Stimulated activated CD4-positive, alpha-beta T cell treated with anti-CD3 and anti-CD28 coated beads, Interleukin-4, amount 100 ng/mL, for 48 hours (primary cell): ENCODE data around the gene SLC1A4.

ENCODE experiments used
- DNase-seq, 2 donors: peaks; one replicate each; pipeline ENCODE4 v3.0.0-alpha.2; 2020; ENCODE audit warnings: low read depth in 2 of 2

Gene SLC1A4

DNA sequence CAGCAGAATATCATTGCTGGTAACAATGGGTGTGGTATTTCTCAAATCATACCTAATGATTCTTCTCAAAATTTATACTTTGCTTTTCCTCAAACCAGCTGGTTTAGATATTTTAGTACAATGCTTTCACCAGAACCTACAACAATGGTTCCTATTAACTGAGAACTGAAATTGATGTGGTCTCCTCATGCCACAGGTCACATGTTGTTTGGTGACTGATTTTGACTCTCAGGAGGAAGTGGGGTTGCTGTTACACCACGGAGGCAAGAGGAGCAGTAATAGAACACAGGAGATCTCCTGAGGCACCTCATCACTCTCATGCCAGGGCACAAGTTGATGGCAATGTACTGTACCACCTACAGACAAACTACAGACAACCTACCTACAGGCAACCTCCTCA, 64.0 kb downstream of the SLC1A4 start:
- no peak for DNase-seq

DNA sequence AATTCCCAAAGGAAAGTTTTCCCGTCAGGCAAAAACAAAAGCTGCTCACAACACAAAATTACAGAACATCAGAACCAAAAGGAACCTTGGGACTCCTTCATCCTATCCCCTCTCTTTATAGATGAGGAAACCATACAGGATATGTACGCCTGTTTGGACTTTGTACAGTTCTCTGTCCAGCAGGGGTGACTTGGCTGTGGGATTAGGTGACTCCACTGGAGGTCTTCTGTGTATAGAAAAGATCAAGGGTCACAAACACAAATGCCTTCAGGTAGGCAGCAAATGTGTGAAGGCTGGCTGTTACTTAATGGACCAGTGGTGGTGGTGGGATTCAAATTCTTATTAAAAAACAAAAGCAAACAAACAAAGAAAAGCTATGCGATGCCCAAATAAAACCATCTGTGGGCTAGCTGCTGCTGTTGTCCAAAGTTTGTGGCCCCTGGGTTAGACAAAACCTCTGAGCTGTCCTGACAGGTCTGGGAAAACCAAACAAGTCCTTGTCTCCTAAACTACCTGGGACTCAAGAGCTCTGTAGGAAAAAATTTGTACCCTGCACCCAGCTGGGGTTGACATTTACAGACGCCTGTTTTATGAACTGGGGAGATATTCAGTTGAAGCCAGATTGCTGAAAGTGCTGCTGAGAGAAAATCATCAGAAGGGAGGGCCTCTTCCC, 65.7 kb downstream of the SLC1A4 start:
- no peak for DNase-seq

DNA sequence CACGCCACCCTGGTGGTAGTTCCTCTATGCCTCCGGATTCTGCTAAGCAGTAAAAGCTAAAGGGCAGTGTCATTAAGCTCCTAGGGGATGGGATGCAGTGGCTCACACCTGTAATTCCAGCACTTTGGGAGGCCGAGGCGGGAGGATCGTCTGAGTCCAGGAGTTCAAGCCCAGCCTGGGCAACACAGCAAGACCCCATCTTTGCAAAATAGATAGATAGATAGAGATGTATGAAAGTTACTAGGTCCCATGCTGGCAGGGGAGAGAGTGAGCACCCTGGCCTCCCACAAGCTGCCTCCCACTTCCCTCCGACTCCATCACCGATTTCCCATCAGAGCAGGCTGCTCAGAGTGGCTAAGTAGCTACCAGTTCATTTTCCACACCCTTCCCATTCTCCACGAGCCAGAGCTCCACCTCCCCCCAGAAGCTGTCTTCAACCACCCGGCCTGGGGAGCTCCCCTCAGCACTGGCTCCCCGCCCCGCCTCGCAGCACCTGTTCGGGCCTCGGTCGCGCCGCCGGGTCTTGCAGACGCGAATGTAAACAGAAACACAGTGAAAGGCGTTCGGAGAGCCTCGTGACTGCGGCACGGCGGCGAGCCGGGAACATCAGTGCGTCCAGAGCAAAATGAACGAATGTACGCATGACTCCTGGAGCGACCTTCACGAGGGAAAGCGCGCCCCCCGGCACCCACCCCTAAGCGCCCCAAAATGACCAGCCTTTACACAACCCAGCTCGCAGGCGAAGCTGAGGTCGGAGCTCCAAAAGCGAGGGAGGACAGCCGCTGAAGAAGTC, 66.4 kb downstream of the SLC1A4 start:
- DNase-seq, result peak in 1 of 2 donors; percentile 40

DNA sequence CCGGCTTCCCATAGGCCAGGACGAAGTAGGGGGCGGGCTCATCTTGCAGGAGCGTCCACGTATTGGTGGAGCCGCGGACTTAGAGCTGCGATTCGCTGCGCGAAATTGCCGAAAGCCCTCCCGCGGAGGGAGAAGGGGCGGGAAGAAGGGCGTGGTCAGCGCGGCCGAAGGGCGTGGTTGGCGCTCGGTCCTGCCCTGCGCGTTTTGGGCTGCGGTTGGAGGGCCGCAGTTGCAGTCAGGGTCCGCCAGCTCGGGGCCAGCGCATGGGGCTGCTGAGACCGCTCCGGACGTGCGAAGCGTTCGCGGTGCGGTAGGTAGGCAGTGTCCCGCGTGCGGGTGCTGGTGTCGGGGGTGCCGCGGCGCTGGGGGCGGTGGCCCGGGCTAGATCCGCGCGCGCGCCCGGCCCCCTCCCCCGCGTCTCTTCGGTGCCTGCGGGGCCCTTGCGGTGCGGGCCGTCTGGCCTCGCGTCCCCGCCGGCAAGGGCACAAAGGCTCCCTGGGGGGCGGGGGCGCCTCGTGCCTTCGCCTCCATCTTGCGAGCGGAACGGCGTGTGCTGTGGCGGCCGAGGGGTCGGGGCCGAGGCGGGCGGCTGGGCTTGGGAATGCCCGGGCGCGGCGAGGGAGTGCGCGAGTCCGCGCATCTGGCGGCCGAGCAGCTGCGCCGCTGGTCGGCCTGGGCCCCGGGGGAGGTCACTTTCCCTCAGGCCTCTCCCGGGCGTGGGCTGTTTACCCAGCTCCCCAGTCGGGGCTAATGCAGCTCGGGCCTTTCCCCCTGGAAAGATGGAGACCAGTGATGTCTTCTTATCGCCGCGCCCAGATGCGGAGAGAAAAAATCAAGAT, 67.2 kb downstream of the SLC1A4 start, which contains the start of gene CEP68:
CEP68 (plus strand) TSS at position 202 of the 839 bp plus-strand sequence. CDS start 13,029 bp downstream, outside the sequence.
- peak; percentile 92 to 95 for DNase-seq

DNA sequence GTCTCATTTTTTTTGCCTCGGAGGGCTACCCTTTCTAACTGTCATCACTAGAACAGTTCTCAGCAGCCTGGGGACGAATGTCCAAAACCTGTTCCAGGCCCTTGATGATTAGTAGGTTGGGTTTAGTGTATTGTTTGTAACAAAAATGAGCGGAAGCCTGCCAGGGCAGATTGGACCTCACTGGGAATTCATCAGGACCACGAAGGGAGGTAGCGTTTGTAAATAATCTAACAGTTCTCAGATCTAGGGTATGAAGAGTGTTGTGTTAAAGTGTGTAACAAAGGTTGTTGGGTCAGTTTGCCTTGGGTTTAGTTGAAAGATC, 67.8 kb downstream of the SLC1A4 start:
- DNase-seq, result no peak

DNA sequence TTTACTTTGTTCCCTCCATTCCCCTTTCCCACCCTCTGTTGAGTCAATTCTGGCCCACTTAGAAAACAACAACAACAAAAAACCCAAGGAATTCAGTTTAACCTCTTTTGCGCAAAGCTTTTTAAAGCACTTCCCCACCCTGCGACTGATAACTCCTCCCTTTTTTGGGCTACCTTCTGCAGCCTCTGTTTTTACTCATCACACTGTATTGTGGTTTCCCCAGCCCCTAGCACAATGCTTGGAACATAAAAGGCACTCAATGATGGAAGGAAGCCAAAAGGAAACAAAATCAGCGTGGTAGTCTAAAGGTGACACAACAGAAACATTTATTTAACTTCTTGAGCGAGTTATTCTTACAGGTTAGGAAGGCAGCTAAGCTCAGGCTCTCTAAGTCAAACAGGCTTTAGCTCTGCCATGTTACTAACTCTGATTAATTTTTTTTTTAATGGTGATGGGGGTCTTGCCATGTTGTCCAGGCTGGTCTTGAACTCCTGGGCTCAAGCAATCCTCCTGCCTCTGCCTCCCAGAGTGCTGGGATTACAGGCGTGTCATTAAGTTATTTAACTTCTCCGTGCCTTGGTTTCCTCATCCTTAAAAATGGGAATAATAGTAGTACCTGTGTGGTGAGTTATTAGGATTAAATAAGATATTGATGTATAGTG, 68.3 kb downstream of the SLC1A4 start:
- DNase-seq, result peak in 1 of 2 donors; percentile 34

DNA sequence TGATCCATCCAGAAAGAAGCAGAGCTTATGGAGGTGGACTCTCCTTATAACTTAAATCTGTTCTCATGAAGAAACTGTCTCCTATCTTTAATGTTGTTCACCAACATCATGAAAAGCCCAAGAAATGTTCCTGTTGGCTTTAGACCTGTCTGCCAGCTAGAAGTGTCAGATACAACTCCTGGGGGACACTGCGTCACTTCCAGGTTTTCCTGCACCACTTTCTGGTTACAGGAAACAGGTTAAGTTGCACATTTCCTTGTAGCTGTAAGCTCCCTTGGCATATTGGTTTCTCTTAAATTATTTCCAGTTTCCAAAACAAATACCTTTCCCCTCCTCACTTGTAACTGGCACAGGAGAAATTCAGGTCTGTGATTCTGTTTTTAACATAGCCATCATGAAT, 69.9 kb downstream of the SLC1A4 start:
- no peak for DNase-seq

DNA sequence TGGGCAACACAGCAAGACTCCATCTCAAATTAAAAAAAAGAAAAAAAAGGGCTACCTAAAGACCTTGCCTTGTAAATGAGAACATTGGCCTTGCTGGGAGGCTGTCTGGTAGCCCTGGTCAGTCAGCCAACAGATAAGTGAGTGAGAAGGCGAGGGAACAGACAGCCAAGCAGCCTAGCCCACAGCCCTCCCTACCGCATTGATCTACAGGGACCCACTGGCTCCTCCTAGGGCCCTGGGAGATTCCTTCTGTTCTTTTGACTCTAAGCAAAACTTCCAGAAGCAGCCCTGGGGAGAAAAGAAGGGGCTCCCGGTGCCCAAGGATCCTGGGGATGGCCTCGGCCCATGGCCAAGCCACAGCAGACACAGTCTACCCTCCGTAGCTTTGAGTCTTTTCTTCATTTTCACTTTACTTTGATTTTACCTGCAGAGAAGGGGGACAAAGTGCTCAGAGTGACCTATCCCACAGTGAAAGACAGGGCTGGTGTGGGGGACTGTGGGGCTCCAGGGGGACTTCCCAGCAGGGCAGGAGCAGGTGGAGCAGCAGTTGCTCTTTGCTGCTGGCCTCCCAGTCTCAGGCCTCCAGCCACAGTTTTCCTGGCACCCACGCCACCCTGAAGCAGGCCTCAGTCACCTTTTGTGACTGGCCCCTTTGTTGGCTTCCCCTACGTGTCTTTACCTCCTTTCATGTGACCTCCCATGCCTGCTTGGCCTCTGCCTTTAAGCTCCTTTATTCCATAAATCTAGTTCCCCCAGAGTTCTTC, 72.1 kb downstream of the SLC1A4 start:
- DNase-seq, result no peak

DNA sequence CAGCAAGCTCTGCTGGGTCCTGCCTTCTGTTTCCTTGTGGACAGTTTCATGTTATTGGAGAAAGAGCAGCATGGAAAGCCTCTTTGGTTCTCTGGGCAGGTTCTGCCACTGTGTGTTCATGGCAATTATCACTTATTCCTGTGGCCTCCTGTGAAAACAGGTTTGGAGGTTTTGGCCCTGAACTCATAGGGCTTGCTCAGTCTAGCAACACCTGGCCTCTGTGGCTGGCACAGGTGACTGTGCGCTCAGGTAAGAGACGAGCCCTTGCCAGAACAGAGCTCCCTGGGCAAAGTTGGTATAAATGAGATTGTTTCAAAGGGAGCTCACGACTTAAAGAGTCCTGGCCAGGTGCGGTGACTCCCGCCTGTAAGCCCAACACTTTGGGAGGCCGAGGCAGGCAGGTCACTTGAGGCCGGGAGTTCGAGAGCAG, 72.7 kb downstream of the SLC1A4 start:
- no peak for DNase-seq

DNA sequence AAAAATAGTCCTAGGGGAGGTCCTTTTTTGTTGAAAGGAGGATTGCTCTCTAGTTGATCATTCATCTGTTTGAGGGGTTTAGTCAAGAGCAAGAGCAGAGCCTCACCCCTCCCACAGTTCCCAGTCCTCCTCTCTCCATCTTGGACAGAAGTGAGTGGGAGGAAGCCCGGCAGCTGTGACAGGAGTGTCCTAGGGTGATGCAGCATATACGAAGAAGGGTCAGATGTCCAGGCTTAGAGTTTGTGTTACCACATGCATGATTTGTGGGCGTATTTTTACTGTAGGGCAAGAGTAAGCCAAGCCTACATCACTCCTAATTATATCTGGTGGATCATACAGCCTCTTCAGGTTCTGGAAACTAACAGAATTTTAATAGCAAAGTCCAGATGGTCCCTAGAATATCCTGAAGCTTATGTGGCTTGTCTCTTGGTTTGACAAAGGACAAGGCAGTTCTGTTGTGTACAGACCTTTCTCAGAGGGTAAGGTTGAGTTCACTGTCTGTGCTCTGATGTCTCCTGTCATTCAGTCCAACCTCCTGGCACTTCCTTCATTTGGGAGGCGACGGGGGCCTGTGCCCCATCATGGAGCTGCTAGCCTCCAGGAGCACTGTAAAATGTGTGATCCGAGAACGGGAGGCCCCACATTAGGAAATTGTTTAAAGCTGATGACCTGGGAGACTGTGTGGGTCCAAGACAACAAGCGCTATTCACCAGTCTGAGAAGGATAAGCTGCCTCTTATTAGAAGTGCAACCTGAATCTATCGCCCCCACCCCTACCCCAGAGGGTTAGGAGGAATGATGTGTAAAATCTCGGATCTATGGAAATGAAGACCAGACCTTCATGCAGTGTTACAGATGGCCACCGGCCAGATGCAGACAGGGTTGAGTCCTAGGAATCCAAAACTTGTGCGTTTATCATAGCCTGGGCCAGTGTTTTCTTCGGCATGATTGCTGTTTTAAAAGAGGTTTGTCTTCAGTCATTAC, 73.9 kb downstream of the SLC1A4 start:
- DNase-seq, result no peak

DNA sequence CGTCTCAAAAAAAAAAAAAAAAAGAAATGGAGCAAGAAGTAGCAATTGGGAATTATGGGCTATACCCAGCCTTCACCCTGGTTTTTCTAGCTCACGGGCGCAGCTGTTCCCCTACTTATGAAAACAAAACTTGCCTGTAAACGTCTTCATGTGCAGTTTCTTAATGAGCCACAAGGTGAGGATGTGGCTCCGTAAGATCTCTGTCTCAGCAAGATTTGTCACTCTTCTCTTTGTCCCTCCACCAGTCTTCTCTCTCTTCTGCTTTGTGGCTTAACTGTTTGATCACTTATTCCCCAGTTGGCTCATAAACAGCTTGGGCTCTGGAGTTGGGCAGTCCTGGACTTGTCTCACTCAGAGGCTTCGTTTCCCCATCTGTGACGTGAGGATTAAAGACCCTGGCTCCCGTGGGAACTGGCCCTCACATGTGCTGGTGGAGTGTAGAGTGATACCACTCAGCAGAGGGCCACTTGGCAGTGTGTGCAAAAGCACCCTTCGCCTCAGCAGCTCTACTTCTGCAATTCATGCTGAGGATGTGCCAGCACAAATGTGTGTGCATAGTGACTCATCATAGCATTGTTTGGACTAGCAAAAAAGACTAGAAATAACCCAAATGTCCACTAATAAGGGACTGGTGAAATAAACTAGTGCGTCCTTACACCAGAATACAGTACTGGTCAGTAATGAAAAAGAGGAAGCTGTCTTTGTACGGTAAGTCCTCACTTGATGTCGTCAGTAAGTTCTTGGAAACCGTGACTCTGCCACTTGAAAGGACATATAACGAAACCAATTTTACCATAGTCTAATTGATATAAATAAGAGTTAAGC, 75.7 kb downstream of the SLC1A4 start:
- peak in 1 of 2 donors; percentile 23 for DNase-seq

DNA sequence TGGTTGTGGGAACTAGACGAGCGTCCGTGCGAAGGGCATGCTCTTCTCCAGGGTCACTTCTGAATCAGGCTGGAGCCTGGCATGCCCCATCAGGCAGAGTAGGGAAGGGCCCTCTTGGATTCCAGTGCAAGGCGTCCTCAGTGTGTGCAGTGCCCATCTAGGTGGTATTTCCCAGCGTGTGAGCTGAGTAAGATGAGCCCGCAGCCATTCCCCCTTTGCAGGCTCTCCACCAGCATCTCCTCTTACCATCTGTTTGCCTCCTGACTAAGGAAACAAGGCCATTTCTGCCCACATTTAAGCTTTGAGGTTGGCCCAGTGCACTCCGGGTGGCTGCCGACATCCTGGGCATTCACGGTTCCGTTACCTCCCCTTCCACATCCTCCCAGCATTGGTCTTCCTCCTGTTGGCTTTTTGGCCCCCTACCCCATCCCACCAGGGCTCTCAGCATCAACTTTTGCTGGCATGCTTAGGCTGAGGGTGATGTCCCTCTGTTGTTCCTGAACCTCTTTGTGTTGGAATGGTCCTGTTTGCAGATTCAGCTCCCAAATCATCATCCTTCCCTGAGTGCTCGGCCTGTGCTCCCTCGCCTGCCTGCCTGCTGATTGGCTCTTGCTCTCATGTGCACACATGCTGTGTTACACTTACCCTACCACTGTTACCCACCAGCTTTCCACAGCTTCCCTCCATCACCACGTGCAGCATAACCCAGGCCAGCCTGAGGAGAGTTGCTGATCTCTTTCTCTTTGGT, 78.8 kb downstream of the SLC1A4 start:
- DNase-seq, result no peak

DNA sequence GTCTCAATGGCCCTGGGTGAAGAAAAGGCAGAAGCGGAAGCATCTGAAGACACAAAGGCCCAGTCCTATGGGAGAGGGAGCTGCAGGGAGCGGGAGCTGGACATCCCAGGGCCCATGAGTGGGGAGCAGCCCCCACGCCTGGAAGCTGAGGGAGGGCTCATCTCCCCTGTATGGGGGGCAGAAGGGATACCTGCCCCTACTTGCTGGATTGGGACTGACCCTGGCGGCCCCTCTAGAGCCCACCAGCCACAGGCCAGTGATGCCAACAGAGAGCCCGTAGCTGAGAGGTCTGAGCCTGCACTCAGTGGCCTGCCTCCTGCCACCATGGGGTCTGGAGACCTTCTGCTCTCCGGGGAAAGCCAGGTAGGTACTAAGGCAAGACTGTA, 80.2 kb downstream of the SLC1A4 start:
- no peak for DNase-seq

DNA sequence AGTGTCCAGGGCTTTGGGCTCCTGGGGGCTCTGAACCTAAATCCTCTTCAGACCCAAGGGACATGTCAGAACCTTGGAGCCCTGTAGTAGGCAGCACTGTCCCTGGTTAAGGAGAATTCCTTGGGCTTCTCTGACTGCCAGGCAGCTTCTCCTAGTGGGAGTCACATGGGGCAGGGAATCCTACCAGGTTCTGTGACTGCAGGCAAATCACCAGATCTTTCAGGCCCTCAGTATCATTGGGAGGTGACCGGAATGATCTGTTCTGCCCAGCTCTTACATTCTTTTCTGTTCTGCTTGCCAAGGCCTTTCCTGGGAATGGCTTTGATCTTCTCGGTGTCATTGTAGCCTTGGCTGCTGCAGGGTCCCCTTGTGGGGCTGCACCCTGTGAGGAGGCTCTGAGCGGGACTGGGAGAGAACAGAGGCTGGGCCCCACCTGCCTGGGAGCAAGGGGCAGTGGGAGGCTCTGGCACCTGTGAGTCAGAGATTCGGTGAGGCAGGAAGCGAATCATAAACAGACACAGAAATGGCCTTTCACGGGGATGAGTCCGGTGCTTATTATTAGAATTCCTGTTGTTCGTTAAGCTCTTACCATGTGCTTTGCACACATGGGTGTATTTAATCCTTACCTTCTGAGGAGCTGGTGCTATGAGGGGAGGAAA, 81.1 kb downstream of the SLC1A4 start:
- DNase-seq, result no peak

DNA sequence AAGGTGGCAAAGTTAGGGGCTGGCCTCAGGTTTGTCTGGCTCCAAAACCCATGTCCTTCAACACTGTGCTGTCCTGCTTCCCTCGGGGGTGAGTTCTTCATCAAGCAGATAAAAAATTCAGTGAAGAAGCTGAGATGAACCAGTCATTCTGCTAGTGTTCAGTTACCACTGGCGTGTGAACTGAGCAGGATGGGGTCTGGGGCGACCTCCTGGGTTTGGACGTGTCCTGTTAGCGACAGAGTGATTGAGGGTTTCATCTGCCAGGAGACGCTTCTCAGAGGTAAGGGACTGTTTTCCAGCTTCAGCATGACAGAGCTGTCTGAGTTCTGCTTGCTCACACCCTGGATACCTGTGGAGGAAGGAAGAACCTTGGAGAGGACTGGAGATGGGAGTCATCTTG, 81.7 kb downstream of the SLC1A4 start:
- no peak for DNase-seq

DNA sequence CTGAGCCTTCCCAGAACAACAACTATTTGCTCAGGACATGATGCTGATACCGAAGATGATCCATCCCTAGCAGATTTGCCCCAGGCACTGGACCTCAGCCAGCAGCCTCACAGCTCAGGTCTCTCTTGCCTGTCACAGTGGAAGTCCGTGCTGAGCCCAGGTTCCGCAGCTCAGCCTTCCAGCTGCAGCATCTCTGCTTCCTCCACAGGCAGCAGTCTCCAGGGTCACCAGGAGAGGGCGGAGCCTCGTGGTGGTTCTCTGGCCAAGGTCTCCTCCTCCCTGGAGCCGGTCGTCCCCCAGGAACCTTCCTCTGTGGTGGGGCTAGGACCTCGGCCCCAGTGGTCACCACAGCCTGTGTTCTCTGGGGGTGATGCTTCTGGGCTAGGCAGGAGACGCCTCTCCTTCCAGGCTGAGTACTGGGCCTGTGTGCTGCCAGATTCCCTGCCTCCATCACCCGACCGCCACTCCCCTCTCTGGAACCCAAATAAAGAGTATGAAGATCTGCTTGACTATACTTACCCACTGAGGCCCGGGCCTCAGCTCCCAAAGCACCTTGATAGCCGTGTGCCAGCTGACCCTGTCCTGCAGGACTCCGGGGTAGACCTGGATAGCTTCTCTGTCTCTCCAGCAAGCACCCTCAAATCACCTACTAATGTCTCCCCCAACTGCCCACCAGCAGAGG, 82.4 kb downstream of the SLC1A4 start:
- no peak for DNase-seq
